ENCODE measurements around the gene TBX10. TPM values are rescaled to one million over a fixed set of nuclear protein-coding genes. Genes with fewer than 3 reads are reported as not detected.

Gene TBX10
- total RNA-seq, 1 experiment from 2014 or later = not detected

DNA sequence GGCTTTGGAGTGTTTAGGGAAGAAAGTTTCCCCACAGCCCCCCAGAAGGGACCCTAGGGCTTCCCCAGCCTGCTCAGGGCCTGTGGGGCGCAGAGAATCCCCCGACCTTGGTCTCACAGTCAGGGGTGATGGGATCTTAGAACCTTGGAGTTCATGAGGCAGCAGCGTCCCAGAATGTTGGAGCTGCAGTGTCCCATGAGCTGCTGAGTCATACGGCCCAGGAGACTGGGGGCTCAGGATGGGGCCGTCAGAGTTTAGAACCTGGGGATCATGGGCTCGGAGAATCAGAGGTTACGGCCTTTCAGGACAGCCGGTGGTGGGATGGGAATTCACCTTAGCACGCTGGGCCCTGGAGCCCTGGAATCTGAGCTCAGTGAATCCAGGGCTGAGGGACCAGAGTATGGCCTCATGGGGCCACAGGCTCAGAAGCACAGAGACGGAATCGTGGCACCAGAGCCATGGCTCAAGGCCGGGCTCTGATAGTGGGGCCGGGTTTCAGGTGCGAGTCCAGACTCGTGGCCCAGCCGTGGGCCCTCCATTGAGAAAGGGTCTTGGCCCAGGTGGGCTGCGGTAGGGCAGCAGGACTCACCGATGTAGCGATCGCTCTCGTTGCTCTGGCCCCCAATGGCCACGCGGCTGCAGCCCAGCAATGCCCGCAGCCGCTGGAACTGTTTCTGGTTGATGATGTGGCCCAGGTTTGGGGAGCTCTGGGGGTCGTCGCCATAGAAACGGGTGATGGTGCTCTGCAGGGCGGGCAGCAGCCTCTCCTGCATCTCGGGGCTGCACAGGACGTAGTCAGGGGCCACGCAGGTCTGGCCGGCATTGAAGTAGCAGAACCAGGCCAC is 25.4 kb upstream of the TBX10 start:
- BruUV-seq (replicated peaks) = no TSS peak
- Histone ChIP-seq H3K27me3 (ENCODE audit: control insufficient read depth, insufficient read depth, low read length) (no peaks in the 10 kb centered on the region), H3K4me1 (ENCODE audit: control insufficient read depth, insufficient read depth, low read length) (no peaks in the 10 kb centered on the region), H3K9me3 (ENCODE audit: control insufficient read depth, insufficient read depth, low read depth, low read length) (no peaks in the 10 kb centered on the region), H3K27ac (ENCODE audit: low read length) (no peak overlapping the region), H3K36me3 (ENCODE audit: control insufficient read depth, insufficient read depth, low read length) (no peaks in the 10 kb centered on the region), H3K4me3 (ENCODE audit: low read depth in 2 of 2, low read length in 2 of 2) (no peak overlapping the region)
- in situ Hi-C loops (cut with HindIII; ENCODE audit: low pct_unique_long_range_greater_than_20kb, low sequenced_read_pairs) = no loop called here
- DNase-seq (ENCODE audit: low read depth, low spot score) = no peak
- CTCF ChIA-PET = interaction anchor here (0.9 kb wide), 1 partner anchor 21 kb away, joined by 3 read pairs; no protein-coding TSS in a partner anchor
- no peak for ATAC-seq
- intact Hi-C loops (cut with micrococcal nuclease; ENCODE audit: unreplicated experiment) = no loop called here
- POLR2A ChIA-PET = interaction anchor here (0.6 kb wide), 1 partner anchor 93 kb away, joined by 3 read pairs; no protein-coding TSS in a partner anchor
- TF ChIP-seq, protein P1, sequence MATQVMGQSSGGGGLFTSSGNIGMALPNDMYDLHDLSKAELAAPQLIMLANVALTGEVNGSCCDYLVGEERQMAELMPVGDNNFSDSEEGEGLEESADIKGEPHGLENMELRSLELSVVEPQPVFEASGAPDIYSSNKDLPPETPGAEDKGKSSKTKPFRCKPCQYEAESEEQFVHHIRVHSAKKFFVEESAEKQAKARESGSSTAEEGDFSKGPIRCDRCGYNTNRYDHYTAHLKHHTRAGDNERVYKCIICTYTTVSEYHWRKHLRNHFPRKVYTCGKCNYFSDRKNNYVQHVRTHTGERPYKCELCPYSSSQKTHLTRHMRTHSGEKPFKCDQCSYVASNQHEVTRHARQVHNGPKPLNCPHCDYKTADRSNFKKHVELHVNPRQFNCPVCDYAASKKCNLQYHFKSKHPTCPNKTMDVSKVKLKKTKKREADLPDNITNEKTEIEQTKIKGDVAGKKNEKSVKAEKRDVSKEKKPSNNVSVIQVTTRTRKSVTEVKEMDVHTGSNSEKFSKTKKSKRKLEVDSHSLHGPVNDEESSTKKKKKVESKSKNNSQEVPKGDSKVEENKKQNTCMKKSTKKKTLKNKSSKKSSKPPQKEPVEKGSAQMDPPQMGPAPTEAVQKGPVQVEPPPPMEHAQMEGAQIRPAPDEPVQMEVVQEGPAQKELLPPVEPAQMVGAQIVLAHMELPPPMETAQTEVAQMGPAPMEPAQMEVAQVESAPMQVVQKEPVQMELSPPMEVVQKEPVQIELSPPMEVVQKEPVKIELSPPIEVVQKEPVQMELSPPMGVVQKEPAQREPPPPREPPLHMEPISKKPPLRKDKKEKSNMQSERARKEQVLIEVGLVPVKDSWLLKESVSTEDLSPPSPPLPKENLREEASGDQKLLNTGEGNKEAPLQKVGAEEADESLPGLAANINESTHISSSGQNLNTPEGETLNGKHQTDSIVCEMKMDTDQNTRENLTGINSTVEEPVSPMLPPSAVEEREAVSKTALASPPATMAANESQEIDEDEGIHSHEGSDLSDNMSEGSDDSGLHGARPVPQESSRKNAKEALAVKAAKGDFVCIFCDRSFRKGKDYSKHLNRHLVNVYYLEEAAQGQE (IDR thresholded peaks at IDR 0.05; ENCODE audit: insufficient read depth in 1 of 2, low read depth in 2 of 2, low read length in 1 of 2) = no peak
- TF ChIP-seq POLR2AphosphoS5 (IDR thresholded peaks at IDR 0.05; ENCODE audit: low read depth, low read length) = no peak
- TF ChIP-seq SIN3A (IDR thresholded peaks at IDR 0.05; ENCODE audit: borderline replicate concordance, insufficient read depth, low read depth, low read length) = no peak
- TF ChIP-seq, protein P2, sequence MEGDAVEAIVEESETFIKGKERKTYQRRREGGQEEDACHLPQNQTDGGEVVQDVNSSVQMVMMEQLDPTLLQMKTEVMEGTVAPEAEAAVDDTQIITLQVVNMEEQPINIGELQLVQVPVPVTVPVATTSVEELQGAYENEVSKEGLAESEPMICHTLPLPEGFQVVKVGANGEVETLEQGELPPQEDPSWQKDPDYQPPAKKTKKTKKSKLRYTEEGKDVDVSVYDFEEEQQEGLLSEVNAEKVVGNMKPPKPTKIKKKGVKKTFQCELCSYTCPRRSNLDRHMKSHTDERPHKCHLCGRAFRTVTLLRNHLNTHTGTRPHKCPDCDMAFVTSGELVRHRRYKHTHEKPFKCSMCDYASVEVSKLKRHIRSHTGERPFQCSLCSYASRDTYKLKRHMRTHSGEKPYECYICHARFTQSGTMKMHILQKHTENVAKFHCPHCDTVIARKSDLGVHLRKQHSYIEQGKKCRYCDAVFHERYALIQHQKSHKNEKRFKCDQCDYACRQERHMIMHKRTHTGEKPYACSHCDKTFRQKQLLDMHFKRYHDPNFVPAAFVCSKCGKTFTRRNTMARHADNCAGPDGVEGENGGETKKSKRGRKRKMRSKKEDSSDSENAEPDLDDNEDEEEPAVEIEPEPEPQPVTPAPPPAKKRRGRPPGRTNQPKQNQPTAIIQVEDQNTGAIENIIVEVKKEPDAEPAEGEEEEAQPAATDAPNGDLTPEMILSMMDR (IDR thresholded peaks at IDR 0.05) = no peak
- TF ChIP-seq TCF7L2 (IDR thresholded peaks at IDR 0.05; ENCODE audit: low read depth, low read length) = no peak

DNA sequence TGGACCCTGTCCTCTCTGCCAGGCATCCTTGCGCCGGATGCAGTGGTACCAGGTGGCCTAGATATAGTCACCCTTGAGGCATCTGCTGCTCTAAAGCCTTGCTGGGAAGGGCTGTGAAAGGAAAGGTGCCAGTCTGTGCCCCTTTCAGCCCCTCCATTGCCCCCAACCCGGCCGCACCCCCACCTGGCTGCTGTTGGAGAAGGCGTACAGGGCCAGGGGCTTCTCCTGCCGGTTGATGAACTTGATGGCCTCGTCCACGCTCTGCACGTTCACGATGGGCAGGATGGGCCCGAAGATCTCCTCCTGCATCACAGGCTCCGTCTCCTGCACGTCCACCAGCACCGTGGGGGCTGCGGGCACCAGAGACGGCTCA is 24.6 kb upstream of the TBX10 start:
- no peak for DNase-seq (ENCODE audit: low read depth, low spot score)
- Histone ChIP-seq H3K9me3 (ENCODE audit: control insufficient read depth, insufficient read depth, low read depth, low read length) (no peaks in the 10 kb centered on the region), H3K27me3 (ENCODE audit: control insufficient read depth, insufficient read depth, low read length) (no peaks in the 10 kb centered on the region), H3K4me3 (ENCODE audit: low read depth in 2 of 2, low read length in 2 of 2) (no peak overlapping the region), H3K4me1 (ENCODE audit: control insufficient read depth, insufficient read depth, low read length) (no peaks in the 10 kb centered on the region), H3K36me3 (ENCODE audit: control insufficient read depth, insufficient read depth, low read length) (no peaks in the 10 kb centered on the region), H3K27ac (ENCODE audit: low read length) (no peak overlapping the region)
- intact Hi-C loops (cut with micrococcal nuclease; ENCODE audit: unreplicated experiment) = no loop called here
- ChIA-PET POLR2A (no interaction called here), CTCF (no interaction called here)
- no TSS peak for BruUV-seq (replicated peaks)
- in situ Hi-C loops (cut with HindIII; ENCODE audit: low pct_unique_long_range_greater_than_20kb, low sequenced_read_pairs) = no loop called here
- TF ChIP-seq POLR2AphosphoS5 (IDR thresholded peaks at IDR 0.05; ENCODE audit: low read depth, low read length) = no peak
- TF ChIP-seq SIN3A (IDR thresholded peaks at IDR 0.05; ENCODE audit: borderline replicate concordance, insufficient read depth, low read depth, low read length) = no peak
- TF ChIP-seq TCF7L2 (IDR thresholded peaks at IDR 0.05; ENCODE audit: low read depth, low read length) = no peak
- TF ChIP-seq, protein P1 (IDR thresholded peaks at IDR 0.05; ENCODE audit: insufficient read depth in 1 of 2, low read depth in 2 of 2, low read length in 1 of 2) = no peak
- TF ChIP-seq, protein P2 (IDR thresholded peaks at IDR 0.05) = no peak
- no peak for ATAC-seq
